Esophagus squamous epithelium (tissue), 4 donors: ENCODE measurements around the gene CDC73.

Experiments used
- CTCF ChIP-seq, 6 experiments: fragments of 450-650 bp in 4 of 6; fragments of 200-600 bp in 2 of 6; sonication (generic) in 2 of 6; IDR thresholded peaks; one replicate each; pipeline ENCODE4 v1.5.1; 2016 to 2019; ENCODE audit warnings: antibody characterized with exemption in 6 of 6, mild to moderate bottlenecking in 4 of 6, moderate library complexity in 4 of 6
- POLR2A ChIP-seq, 4 donors: fragments of 450-650 bp; IDR thresholded peaks; one replicate each; pipeline ENCODE4 v1.6.1; 2017; ENCODE audit warnings: antibody characterized with exemption in 4 of 4, mild to moderate bottlenecking in 4 of 4, moderate library complexity in 3 of 4

DNA sequence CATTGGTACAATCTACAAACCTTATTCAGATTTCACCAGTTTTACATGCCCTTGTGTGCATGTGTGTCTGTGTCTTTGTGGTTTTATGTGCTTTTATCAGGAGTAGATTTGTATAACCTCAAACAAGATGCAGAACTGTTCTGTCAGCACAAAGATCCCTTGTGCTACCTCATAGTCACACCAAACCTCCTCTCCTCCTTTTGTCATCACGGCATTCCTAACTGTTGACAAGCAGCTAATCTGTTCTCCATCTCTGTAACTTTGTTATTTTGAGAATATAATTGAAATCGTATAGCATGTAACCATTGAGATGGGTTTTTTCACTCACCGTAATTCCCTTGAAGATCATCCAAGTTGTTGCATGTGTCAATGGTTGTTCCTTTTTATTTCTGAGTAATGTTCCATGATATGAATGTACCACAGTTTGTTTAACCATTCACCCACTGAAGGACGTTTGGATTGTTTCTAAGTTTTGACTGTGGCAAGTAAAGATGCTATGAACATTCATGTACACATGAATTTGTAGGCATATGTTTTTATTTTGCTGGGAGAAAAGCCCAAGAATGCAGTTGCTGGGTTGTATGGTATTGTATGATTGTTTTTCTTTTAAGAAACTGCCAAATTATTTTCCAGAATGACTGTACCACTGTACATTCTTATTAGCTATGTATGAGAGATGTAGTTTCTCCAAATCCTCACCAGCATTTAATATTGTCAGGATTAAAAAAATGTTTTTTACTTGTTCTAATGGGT, 142.7 kb downstream of the CDC73 start:
- TF ChIP-seq POLR2A (IDR thresholded peaks at IDR 0.05): no peak
- TF ChIP-seq CTCF (IDR thresholded peaks at IDR 0.05): no peak
